Measurements from ENCODE around the gene MZT1. TPM values are rescaled to one million over a fixed set of nuclear protein-coding genes. Genes with fewer than 3 reads are reported as not detected.

The MZT1 gene
- total and polyA plus RNA-seq, 5 experiments from 2014 or later, result 5.0 to 6.4 (median 6.2) TPM

GRCh38 chr13:72666391-72666790 lies 61.0 kb downstream of the MZT1 start:
- peaks cover 0 to 2% (median 0%) of the 10 kb centered on the region in 9 donors for H3K9me3 Mint-ChIP-seq
- H3K4me1 Mint-ChIP-seq, result no peaks in the 10 kb centered on the region
- H3K27ac Mint-ChIP-seq, result no peak overlapping the region
- H3K4me3 Mint-ChIP-seq, result no peak overlapping the region
- peaks cover 3 to 10% (median 6%) of the 10 kb centered on the region in 5 donors for H3K27me3 Mint-ChIP-seq
- ATAC-seq, result no peak
- POLR2A ChIA-PET, result no interaction called here
- no peaks in the 10 kb centered on the region for H3K36me3 Mint-ChIP-seq
- DNase-seq, result no peak

- ATAC-seq (no peak), DNase-seq (no peak)
- H3K27ac Mint-ChIP-seq, result no peak overlapping the region
- no peak overlapping the region for H3K4me3 Mint-ChIP-seq
- H3K4me1 Mint-ChIP-seq, result no peaks in the 10 kb centered on the region
- no peaks in the 10 kb centered on the region for H3K36me3 Mint-ChIP-seq
- POLR2A ChIA-PET, result no interaction called here
- peaks cover 7 to 18% (median 11%) of the 10 kb centered on the region in 5 donors for H3K27me3 Mint-ChIP-seq
- no peaks in the 10 kb centered on the region for H3K9me3 Mint-ChIP-seq
These were observed 64.9 kb downstream of the MZT1 start for GRCh38 chr13:72662548-72662947.

Other genes with a start within 250 kb of the MZT1 start
- 1 to 10 TPM; 5.2 to 6.8 TPM for gene BORA, start 294 bp upstream of the MZT1 start, total RNA-seq
- 1 to 10 TPM; 5.3 to 6.7 (median 5.7) TPM for gene BORA, start 294 bp upstream of the MZT1 start, polyA plus RNA-seq
- 10 to 100 TPM; 40.8 to 42.6 TPM for gene DIS3, start 54.3 kb upstream of the MZT1 start, total RNA-seq
- 10 to 100 TPM; 14.7 to 16.4 (median 14.9) TPM for gene DIS3, start 54.3 kb upstream of the MZT1 start, polyA plus RNA-seq
- gene PIBF1, start 54.5 kb upstream of the MZT1 start, total RNA-seq, result 10 to 100 TPM; 30.3 to 32.3 TPM
- 10 to 100 TPM; 18.3 to 23.6 (median 19.7) TPM for gene PIBF1, start 54.5 kb upstream of the MZT1 start, polyA plus RNA-seq

Measured in naive thymus-derived CD8-positive, alpha-beta T cell (primary cell).